Left kidney (tissue), 2 donors: ENCODE data around the gene TRIM74. TPM values are rescaled to one million over a fixed set of nuclear protein-coding genes. Genes with fewer than 3 reads are reported as not detected.
"Not testable (repeated sequence)": the region's sequence is repeated elsewhere in the genome, so short reads cannot be mapped to it uniquely, and the experiment has no call there.

Experiments used
- DNase-seq: peaks from one replicate; pipeline ENCODE4 v3.0.0-alpha.2; 2013
- polyA plus RNA-seq: library from polyadenylated mRNA; unstranded; fragments of 120-200 nt; gene quantifications from one replicate; pipeline ENCODE4 v1.2.1, GENCODE V29; 2013; ENCODE audit not compliant: insufficient read length

TRIM74 gene
- polyA plus RNA-seq, 1 donor: 2.0 TPM

- not testable (repeated sequence) for DNase-seq
These were observed 9.2 kb downstream of the TRIM74 start for GRCh38 chr7:72960029-72960428.

GRCh38 chr7:72954563-72955198, 14.6 kb downstream of the TRIM74 start:
- not testable (repeated sequence) for DNase-seq

DNA sequence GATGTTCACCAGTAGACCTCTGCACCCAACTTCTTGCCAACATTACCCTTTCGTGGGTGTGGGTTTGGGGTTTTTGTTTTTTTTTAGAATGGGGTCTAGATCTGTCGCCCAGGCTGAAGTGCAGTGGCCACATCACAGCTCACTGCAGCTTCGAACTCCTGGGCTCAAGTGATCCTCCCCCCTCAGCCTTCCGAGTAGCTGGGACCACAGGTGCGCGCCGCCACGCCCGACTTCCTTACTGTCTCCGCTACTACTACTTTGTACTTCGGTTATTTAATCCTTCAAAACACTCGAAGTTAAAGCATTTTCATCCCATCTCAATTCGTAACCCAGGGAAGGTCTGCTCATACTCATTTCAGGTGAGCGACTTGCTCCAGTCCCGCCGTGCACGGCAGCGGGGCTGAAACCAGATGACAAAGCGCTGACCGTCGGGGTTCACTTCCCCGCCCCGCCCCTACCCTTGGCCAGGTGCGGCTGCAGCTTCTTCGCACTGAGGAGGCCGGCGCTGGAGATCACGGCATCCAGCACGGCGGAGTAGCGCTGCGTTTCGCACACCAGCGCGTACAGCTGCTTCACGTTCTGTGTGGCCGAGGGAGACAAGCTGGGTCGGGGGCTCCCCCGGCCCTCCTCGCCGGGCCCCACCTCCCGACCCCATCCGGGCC, 15.2 kb downstream of the TRIM74 start:
- not testable (repeated sequence) for DNase-seq

- DNase-seq: not testable (repeated sequence)
These were observed 18.8 kb downstream of the TRIM74 start for GRCh38 chr7:72950432-72950831.

DNA sequence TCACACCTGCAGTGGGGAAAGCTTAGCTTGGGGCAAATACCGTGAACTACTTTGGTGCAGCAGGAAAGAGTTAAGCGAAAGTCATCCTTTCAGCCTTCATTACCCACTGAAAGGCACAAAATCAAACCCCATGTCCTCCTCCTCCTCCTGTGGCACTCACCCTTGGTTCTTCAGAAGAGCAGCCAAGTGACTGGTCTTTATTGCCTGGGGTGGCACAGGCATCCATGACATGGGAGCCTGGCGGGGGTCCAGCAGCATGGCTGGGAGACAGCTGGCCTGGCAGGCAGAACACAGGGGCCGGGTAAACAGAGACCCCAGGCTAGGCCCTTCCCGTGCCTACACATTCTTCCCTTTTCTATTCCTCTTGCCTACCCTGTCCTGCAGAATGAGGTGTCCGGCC, 19.6 kb downstream of the TRIM74 start:
- not testable (repeated sequence) for DNase-seq

DNA sequence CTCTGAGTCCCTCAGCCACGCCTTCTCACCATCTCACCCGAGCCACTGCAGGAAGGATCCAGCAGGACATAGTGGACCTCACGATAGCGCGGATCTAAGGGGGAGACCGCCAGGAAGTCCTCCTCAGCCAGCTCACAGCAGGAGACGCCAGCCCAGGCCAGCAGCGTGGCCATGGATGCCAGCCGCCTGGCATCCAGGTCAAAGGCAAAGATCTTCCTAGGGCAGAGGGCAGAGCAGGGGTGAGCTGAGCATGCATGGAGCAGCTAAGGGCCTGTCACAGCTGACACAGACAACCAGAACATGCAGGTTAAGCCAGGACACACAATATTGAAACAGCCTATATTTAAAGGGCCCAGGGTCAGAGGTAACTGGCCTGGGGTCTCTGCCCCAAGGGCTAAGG, 20.0 kb downstream of the TRIM74 start:
- not testable (repeated sequence) for DNase-seq

GRCh38 chr7:72948714-72949113, 20.6 kb downstream of the TRIM74 start:
- not testable (repeated sequence) for DNase-seq

GRCh38 chr7:72946130-72946745, 23.0 kb downstream of the TRIM74 start:
- DNase-seq: not testable (repeated sequence)

DNA sequence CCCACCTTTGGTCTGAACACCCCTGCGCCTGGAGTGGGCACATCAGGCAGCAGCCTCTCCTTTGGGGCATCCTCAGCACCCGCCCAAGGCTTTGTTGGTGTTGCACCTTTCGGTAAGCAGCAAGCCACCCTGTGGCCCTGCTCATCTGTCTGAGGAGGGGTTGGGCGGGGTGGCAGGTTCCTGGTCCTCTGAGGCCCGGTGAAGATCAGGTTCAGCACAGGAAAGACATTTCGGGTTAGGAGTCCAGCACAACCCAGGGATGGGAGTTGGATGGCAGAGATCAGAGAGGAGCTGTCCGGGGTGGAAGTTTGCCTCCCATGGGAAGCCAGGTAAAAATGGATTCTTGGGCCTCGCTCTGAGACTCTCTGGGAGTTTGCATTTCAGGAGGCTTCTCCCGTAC, 23.7 kb downstream of the TRIM74 start:
- DNase-seq: not testable (repeated sequence)

DNA sequence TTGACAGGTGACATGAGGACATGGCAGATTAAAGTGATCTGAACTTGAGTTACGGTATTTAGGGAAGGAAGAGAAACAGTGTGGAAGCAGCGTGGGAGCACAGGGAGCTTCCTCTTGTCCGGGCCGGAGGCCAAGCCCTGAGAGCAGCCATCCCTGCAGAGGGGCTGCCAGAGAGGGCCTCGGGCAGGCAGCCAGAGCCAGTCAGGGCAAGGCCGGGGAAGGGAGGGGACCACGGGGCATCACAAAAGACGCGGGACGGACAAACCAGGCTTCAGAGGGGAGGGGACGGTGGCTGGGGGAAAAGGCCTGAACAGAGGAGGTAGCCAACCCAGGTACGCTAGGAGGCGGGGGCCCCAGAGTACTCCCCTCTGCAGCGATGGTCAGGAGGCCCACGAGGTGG, 24.3 kb downstream of the TRIM74 start:
- DNase-seq: not testable (repeated sequence)

DNA sequence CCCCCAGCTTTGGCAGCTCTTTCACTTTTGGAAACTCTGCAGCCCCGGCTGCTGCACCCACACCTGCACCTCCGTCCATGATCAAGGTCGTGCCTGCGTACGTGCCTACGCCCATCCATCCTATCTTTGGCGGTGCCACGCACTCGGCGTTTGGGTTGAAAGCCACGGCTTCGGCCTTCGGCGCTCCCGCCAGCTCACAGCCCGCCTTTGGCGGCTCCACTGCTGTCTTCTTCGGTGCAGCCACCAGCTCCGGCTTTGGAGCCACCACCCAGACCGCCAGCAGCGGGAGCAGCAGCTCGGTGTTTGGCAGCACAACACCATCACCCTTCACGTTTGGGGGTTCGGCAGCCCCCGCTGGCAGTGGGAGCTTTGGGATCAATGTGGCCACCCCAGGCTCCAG, 26.3 kb downstream of the TRIM74 start:
- not testable (repeated sequence) for DNase-seq

- DNase-seq: not testable (repeated sequence)
These were observed 27.1 kb downstream of the TRIM74 start for GRCh38 chr7:72942022-72942705.

- DNase-seq: not testable (repeated sequence)
These were observed 41.0 kb downstream of the TRIM74 start for GRCh38 chr7:72928216-72928615.

GRCh38 chr7:72927791-72928190, 41.5 kb downstream of the TRIM74 start:
- DNase-seq: not testable (repeated sequence)

DNA sequence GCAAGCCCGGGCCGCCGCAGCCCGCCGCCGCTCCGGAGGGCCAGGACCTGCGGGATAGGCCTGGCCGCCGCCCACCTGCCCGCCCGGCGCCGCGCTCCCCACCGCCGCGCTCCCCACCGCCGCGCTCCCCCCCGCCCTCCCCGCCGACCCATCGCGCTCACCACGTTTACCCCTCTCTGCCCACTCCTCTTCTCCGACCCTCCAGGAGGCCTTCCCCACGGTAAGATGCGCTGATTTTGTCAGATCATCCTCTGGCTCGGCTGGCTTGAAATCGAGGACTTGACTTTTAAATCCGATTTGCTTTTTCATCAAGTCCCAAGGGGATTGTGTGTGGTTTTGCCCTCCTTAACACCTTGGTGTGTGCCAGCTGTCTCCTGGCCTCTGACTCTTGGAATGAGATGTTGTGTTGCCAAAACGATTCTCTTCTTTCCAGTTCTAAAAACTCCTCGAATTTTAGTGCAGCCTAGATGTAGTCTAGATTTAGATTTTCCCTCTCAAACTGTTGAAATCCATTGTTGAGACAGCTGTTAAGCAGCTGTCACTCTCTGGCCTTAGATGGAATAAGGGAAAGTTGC, 43.6 kb downstream of the TRIM74 start:
- no peak for DNase-seq

DNA sequence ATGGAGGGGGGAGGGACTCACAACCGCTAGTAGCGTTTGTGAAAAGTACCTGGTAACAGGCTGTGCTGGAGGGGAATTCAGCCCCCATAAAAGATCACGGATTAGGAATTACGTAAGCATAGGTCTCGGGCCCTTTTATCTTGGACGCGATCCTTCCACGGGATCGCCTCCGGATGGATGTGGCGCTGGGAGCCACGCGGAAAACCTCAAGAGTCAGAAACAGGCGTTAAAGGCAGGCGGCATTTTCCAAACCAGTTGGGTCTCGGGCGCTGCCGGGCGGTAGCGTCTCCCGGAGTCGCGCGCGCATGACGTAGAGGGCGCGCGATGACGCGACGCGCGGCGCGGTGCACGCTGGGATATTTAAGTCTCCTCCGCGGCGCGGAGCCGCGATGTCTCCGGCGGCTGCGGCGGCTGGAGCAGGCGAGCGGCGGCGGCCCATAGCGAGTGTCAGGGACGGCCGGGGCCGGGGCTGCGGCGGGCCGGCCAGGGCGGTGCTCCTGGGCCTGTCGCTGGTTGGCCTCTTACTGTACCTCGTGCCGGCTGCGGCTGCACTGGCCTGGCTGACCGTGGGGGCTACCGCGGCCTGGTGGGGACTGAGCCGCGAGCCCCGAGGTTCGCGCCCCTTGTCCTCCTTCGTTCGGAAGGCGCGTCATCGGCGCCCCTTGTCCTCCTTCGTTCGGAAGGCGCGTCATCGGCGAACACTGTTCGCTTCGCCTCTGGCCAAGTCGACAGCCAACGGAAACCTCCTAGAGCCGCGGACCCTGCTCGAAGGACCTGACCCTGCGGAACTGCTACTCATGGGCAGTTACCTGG, 44.3 kb downstream of the TRIM74 start, which contains the start of gene POM121:
Gene POM121, plus strand, starts transcription at position 363 of the 813 bp plus-strand sequence. Its CDS starts 27 bp downstream, at position 390.
- peak; percentile 84 for DNase-seq

- no peak for DNase-seq
These were observed 44.9 kb downstream of the TRIM74 start for GRCh38 chr7:72924386-72924732.

DNA sequence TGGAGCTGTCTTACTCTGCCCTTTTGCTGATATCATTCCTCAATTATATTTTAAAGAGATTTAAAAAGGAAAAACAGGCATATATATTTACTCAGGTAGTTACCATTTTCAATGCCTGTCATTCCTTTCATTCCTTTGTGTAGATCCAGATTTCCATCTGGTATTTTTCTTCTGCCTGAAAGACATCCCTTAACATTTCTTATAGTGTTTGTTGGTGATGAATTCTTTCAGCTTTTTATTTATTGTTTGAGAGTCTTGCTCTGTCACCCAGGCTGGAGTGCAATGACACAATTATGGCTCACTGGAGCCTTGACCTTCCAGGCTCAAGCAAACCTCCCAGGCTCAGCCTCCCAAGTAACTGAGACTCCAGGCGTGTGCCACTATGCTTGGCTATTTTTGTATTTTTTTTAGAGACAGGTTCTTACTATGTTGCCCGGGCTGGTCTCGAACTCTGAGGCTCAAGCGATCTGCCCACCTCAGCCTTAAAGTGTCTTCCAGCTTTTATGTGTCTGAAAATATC, 50.0 kb downstream of the TRIM74 start:
- DNase-seq: no peak

GRCh38 chr7:72914756-72915525, 54.3 kb downstream of the TRIM74 start:
- DNase-seq: peak; percentile 17

DNA sequence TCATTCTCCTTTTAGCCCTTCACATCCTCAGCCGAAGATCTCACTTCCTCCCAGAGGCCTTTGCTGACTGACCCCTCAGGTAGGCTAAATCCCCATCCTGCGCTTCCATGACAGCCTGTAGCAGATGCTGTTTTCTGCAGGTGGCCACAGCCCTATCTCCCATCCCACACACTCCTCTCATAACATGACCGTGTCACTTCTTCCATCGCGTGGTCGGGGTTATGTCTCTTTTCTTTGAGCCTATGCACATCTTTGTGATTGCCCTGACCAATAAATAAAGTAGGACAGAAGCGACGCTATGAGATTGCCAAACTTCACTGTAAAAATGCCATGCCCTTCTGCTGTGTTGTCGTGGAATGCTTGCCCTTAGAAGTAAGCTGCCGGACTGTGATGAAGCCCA, 55.5 kb downstream of the TRIM74 start:
- DNase-seq: not testable (repeated sequence)
